ENCODE data around the gene PUS1.

GRCh38 chr12:131982041-131982440 is 53.0 kb downstream of the PUS1 start:
- TF ChIP-seq CTCF (conservative IDR thresholded peaks at IDR 0.05; ENCODE audit: low read length) (no peak), EZH2phosphoT487 (IDR thresholded peaks at IDR 0.05; ENCODE audit: borderline replicate concordance) (no peak)

Data from Loucy (cell line).